Measurements from ENCODE around the gene MRPL17. TPM values are rescaled to one million over a fixed set of nuclear protein-coding genes. Genes with fewer than 3 reads are reported as not detected.

The MRPL17 gene
- total and polyA plus RNA-seq, 3 donors from 2014 or later = 21.0 to 49.5 (median 22.7) TPM

DNA sequence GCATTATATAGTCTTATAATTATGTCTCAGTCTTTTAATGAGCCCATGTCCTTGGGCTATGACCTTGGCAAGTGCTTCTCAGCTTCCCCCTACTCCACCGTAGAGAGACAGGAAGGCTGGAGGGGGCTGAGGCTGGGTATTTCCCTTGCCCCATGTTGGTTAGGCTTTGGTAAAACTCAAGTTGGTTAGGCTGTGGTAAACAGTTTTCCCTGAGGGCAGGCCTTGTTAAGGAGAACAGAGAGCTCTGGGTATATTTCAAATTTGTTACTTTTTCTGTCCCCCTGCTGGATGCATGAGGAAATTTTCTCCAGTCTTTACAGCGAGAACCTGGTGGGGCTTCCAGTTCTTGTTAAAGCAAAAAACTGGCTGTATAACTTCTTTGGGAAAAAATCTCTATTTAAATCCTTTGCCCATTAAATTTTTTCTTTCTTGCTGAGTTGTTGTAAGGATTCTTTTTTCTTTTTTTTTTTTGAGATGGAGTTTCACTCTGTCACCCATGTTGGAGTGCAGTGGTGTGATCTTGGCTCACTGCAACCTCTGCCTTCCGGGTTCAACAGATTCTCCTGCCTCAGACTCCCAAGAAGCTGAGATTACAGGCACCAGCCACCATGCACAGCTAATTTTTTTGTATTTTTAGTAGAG lies 15.3 kb downstream of the MRPL17 start:
- Histone ChIP-seq H3K36me3 (ENCODE audit: low read depth, missing control alignments) (no peaks in the 10 kb centered on the region), H3K4me1 (no peaks in the 10 kb centered on the region), H3K4me3 (no peak overlapping the region), H3K27ac (no peak overlapping the region), H3K9me3 (no peaks in the 10 kb centered on the region), H3K27me3 (no peaks in the 10 kb centered on the region)
- no peak for TF ChIP-seq POLR2A (IDR thresholded peaks at IDR 0.05)
- peak in 2 of 3 experiments; percentile 38 to 45 for TF ChIP-seq CTCF (IDR thresholded peaks at IDR 0.05)
- intact Hi-C loops (cut with DNase I; ENCODE audit: low total_unique reads) = no loop called here
- 70 to 71% methylated on average over 3 of the region's 3 CpGs for WGBS, 2 donors
- DNase-seq = no peak

GRCh38 chr11:6666302-6667183 lies 16.6 kb downstream of the MRPL17 start:
- H3K4me3 ChIP-seq = no peak overlapping the region
- no peak overlapping the region for H3K27ac ChIP-seq
- no peaks in the 10 kb centered on the region for H3K9me3 ChIP-seq
- H3K4me1 ChIP-seq = no peaks in the 10 kb centered on the region
- intact Hi-C loops (cut with DNase I; ENCODE audit: low total_unique reads) = no loop called here
- no peaks in the 10 kb centered on the region for H3K27me3 ChIP-seq
- DNase-seq = no peak
- no peaks in the 10 kb centered on the region for H3K36me3 ChIP-seq (ENCODE audit: low read depth, missing control alignments)
- 94 to 98% methylated on average over 4 of the region's 4 CpGs for WGBS, 2 donors
- TF ChIP-seq POLR2A (IDR thresholded peaks at IDR 0.05) (no peak), CTCF (IDR thresholded peaks at IDR 0.05) (no peak)

DNA sequence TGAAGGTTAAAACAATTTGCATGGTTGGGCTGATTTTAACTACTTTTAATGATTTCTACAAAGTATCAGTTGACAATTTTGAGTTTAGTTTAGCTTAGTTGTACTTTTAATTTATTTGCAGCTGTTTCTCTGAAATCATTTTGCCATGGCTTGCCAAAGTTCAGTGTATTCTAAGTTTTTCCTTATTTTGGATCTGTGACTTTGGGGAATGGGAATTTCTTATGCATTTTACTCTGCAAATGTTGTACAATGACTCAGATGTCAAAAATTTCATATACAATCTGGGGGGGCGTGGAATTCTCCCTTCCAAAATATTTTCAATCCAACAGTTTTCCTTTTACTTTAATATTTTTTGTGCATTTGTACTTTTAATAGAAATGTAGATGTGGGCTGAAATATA lies 18.6 kb downstream of the MRPL17 start:
- no peaks in the 10 kb centered on the region for H3K36me3 ChIP-seq (ENCODE audit: low read depth, missing control alignments)
- intact Hi-C loops (cut with DNase I; ENCODE audit: low total_unique reads) = no loop called here
- H3K27ac ChIP-seq = no peak overlapping the region
- DNase-seq = no peak
- no peak overlapping the region for H3K4me3 ChIP-seq
- no peaks in the 10 kb centered on the region for H3K27me3 ChIP-seq
- 0% methylated on average over 1 of the region's 1 CpG for WGBS, 2 donors
- TF ChIP-seq POLR2A (IDR thresholded peaks at IDR 0.05) (no peak), CTCF (IDR thresholded peaks at IDR 0.05) (no peak)
- H3K4me1 ChIP-seq = no peaks in the 10 kb centered on the region
- H3K9me3 ChIP-seq = no peaks in the 10 kb centered on the region

DNA sequence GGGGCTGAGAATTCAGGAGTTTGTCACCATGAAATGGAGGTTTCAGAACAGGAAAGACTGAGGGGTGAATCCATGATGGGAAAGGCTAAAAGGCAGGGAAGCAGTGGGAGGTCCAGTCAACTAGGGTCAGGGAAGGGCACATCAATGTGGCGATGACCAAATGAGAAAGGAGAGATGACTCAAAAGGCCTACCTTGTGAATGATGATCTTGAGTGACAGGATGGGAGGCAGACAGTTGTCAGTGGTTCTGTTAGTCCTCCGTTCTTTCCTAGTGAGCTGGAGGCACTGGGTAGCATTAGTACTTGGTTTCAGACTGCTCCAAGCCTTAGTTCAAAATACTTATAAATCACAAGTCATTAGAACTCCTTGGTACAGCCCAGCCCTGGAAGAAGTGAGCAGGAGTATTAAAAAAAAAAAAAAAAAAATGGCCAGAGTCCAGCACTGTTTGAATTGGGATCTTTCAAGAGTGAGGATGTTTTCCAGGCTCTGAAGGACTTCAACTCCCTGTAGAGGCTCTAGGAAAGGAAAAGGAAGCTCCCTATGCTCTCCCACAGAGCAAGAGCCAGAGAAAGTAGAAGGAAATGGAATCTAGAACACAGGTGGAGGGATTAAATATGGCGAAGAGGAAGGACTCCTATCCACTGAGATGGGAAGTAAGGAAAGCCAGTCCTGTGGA lies 19.2 kb downstream of the MRPL17 start:
- no peak for DNase-seq
- no peaks in the 10 kb centered on the region for H3K36me3 ChIP-seq (ENCODE audit: low read depth, missing control alignments)
- WGBS, 2 donors = 59 to 97% methylated on average over 2 to 3 of the region's 3 CpGs
- no peaks in the 10 kb centered on the region for H3K9me3 ChIP-seq
- H3K27me3 ChIP-seq = no peaks in the 10 kb centered on the region
- H3K4me3 ChIP-seq = no peak overlapping the region
- H3K27ac ChIP-seq = no peak overlapping the region
- H3K4me1 ChIP-seq = no peaks in the 10 kb centered on the region
- no peak for TF ChIP-seq POLR2A (IDR thresholded peaks at IDR 0.05)
- TF ChIP-seq CTCF (IDR thresholded peaks at IDR 0.05) = no peak
- intact Hi-C loops (cut with DNase I; ENCODE audit: low total_unique reads) = no loop called here

Data from testis (tissue), 3 donors.